MM.1S (cell line): ENCODE data around the gene PCSK9.

Experiments used
- DNase-seq: peaks from one replicate; pipeline ENCODE4 v3.0.0-alpha.2; 2015
- H2AFZ ChIP-seq: fragments of 300-600 bp; sonication (generic); 2 replicates; pipeline ENCODE4 v1.6.0; 2016; ENCODE audit warnings: antibody characterized with exemption, low read length
- H3F3A ChIP-seq: fragments of 300-600 bp; sonication (generic); 2 replicates; pipeline ENCODE4 v1.6.1; 2016; ENCODE audit warnings: mild to moderate bottlenecking, antibody characterized with exemption, low read length, moderate library complexity, mixed read lengths; ENCODE audit not compliant: insufficient read depth
- H3K27ac ChIP-seq: fragments of 300-600 bp; sonication (generic); 2 replicates; pipeline ENCODE4 v1.5.1; 2016; ENCODE audit warnings: mild to moderate bottlenecking, low read length
- H3K27me3 ChIP-seq: fragments of 300-600 bp; sonication (generic); replicated peaks from 2 replicates; pipeline ENCODE4 v1.6.0; 2016; ENCODE audit warnings: low read length; ENCODE audit not compliant: insufficient read depth
- H3K36me3 ChIP-seq: fragments of 300-600 bp; sonication (generic); replicated peaks from 2 replicates; pipeline ENCODE4 v1.6.1; 2016; ENCODE audit warnings: mild to moderate bottlenecking, low read length, mixed read lengths; ENCODE audit not compliant: insufficient read depth
- H3K4me1 ChIP-seq: fragments of 300-600 bp; sonication (generic); 2 replicates; pipeline ENCODE4 v1.6.1; 2016; ENCODE audit warnings: low read length, mixed read lengths
- H3K4me2 ChIP-seq: fragments of 300-600 bp; sonication (generic); 2 replicates; pipeline ENCODE4 v1.6.0; 2016; ENCODE audit warnings: low read depth, low read length
- H3K4me3 ChIP-seq: fragments of 300-600 bp; sonication (generic); 2 replicates; pipeline ENCODE4 v1.5.1; 2016; ENCODE audit warnings: low read length, mixed read lengths
- H3K79me2 ChIP-seq: fragments of 300-600 bp; sonication (generic); 2 replicates; pipeline ENCODE4 v1.6.1; 2016; ENCODE audit warnings: mixed run types, low read length, mixed read lengths
- H3K9ac ChIP-seq: fragments of 300-600 bp; sonication (generic); 2 replicates; pipeline ENCODE4 v1.6.1; 2016; ENCODE audit warnings: low read length, mixed read lengths
- H3K9me2 ChIP-seq: fragments of 300-600 bp; sonication (generic); replicated peaks from 2 replicates; pipeline ENCODE4 v1.6.1; 2016; ENCODE audit warnings: mild to moderate bottlenecking, low read length, mixed read lengths; ENCODE audit not compliant: insufficient read depth
- H3K9me3 ChIP-seq: fragments of 300-600 bp; sonication (generic); replicated peaks from 2 replicates; pipeline ENCODE4 v1.6.1; 2016; ENCODE audit warnings: mild to moderate bottlenecking, low read length, mixed read lengths; ENCODE audit not compliant: insufficient read depth
- H4K20me1 ChIP-seq: fragments of 300-600 bp; sonication (generic); 2 replicates; pipeline ENCODE4 v1.6.1; 2016; ENCODE audit warnings: mild to moderate bottlenecking, low read length, moderate library complexity, mixed read lengths; ENCODE audit not compliant: insufficient read depth
- EZH2 ChIP-seq: fragments of 300-600 bp; sonication (generic); optimal IDR thresholded peaks from 2 replicates; pipeline ENCODE3; 2017; ENCODE audit warnings: low read depth, mild to moderate bottlenecking, antibody characterized with exemption, low read length, mixed read lengths
- EZH2phosphoT487 ChIP-seq: fragments of 300-600 bp; sonication (generic); IDR thresholded peaks from 2 replicates; pipeline ENCODE4 v1.6.1; 2018; ENCODE audit warnings: antibody characterized with exemption, low read length
- TF ChIP-seq, protein P1 (sequence below): fragments of 300-600 bp; sonication (generic); IDR thresholded peaks from 2 replicates; pipeline ENCODE4 v1.5.1; 2016; ENCODE audit warnings: antibody characterized with exemption, low read length, mixed read lengths

Gene PCSK9

DNA sequence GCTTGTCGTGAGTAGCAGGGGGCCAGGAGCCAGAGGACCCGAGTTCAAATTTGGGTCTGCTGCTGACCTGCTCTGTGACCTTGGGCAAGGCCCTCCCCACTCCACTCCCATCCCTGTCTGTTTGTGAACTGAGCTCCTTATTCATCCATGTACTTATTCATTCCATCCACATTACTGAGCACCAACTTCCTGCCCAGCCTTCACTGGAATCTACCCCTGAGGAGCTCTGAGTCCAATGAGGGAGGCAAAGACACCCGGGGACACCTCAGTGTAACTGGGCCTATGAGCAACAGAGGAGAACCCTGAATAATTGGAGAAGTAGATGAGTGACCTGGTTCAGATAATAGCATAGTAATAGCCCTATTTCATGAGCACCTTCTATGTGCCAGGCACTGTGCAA lies 31.7 kb upstream of the PCSK9 start:
- Histone ChIP-seq H3K9ac (no peak overlapping the region), H3K9me3 (no peaks in the 10 kb centered on the region), H2AFZ (no peak overlapping the region), H3F3A (no peaks in the 10 kb centered on the region), H3K9me2 (no peaks in the 10 kb centered on the region), H3K79me2 (no peaks in the 10 kb centered on the region), H3K4me2 (no peak overlapping the region), H3K36me3 (no peaks in the 10 kb centered on the region), H3K27ac (no peak overlapping the region), H4K20me1 (no peaks in the 10 kb centered on the region), H3K4me1 (no peaks in the 10 kb centered on the region), H3K27me3 (no peaks in the 10 kb centered on the region), H3K4me3 (no peak overlapping the region)
- DNase-seq = no peak
- TF ChIP-seq EZH2phosphoT487 (no peak), EZH2 (no peak)
- TF ChIP-seq, protein P1, sequence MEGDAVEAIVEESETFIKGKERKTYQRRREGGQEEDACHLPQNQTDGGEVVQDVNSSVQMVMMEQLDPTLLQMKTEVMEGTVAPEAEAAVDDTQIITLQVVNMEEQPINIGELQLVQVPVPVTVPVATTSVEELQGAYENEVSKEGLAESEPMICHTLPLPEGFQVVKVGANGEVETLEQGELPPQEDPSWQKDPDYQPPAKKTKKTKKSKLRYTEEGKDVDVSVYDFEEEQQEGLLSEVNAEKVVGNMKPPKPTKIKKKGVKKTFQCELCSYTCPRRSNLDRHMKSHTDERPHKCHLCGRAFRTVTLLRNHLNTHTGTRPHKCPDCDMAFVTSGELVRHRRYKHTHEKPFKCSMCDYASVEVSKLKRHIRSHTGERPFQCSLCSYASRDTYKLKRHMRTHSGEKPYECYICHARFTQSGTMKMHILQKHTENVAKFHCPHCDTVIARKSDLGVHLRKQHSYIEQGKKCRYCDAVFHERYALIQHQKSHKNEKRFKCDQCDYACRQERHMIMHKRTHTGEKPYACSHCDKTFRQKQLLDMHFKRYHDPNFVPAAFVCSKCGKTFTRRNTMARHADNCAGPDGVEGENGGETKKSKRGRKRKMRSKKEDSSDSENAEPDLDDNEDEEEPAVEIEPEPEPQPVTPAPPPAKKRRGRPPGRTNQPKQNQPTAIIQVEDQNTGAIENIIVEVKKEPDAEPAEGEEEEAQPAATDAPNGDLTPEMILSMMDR = no peak

DNA sequence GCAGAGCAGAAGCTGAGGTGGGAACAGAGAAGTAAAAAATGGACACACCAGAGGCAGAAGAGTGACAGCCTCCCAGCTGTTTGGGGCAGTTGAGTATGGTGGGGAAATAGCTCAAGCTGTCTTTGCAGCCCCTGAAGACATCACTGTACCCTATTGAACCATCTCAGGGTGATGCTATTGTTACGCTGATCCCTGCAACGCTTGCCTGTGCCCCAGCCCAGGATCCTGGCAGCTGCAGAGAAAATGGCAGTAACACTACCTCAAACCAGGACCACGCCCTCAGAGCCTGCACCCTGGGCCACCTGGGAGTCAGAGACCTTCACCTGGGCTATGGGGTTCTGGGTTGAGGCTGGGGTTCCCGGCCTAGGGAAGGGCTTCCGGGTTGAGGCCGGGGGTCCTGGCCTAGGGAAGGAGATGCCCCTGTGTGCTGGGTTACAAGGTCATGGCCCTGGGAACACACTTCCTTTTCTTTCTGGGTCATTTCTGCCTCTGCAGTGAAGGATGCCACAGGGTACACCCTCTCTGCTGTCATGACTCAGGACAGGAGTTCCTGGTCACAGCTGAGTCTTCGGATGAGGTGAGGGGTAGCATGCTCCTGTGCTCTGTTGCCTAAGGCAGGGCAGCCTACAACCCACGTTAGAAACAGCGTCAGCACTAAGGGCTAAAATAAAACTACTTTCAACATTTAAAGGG lies 29.0 kb upstream of the PCSK9 start:
- Histone ChIP-seq H3K9me3 (no peaks in the 10 kb centered on the region), H3K4me1 (no peaks in the 10 kb centered on the region)

DNA sequence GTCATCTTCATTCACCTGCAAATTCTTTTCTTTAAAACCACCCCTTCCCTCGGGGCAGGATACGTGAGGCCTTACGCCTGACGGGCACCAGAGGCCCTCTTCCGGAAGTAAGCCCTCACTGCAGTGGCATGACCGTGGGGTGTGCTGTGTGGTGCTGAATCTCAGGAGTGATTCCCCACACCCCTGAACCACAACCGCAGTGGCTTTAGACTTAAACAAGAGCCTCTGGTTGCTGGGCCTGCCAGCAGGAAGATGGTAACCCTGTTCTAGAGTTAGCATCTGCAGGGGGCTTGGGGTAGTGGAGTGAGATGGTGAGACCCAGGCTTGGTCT lies 28.5 kb upstream of the PCSK9 start:
- Histone ChIP-seq H3K9me3 (no peaks in the 10 kb centered on the region), H3K9ac (no peak overlapping the region)

More for the DNA sequence above, 29.0 kb upstream of the PCSK9 start:
- TF ChIP-seq EZH2phosphoT487 (no peak), EZH2 (no peak)
- TF ChIP-seq, protein P1 = no peak
- Histone ChIP-seq H3K4me3 (no peak overlapping the region), H3K36me3 (no peaks in the 10 kb centered on the region), H4K20me1 (no peaks in the 10 kb centered on the region), H3K27ac (no peak overlapping the region), H3K27me3 (no peaks in the 10 kb centered on the region), H3F3A (no peaks in the 10 kb centered on the region), H2AFZ (no peak overlapping the region), H3K9ac (no peak overlapping the region), H3K4me2 (no peak overlapping the region), H3K79me2 (no peaks in the 10 kb centered on the region), H3K9me2 (no peaks in the 10 kb centered on the region)
- DNase-seq = no peak

More for the DNA sequence above, 28.5 kb upstream of the PCSK9 start:
- H3K79me2 ChIP-seq = no peaks in the 10 kb centered on the region
- no peak overlapping the region for H3K4me3 ChIP-seq
- H3K36me3 ChIP-seq = no peaks in the 10 kb centered on the region
- H3K4me2 ChIP-seq = no peak overlapping the region
- no peaks in the 10 kb centered on the region for H3K27me3 ChIP-seq
- H3F3A ChIP-seq = no peaks in the 10 kb centered on the region
- no peaks in the 10 kb centered on the region for H4K20me1 ChIP-seq
- no peak overlapping the region for H2AFZ ChIP-seq
- H3K27ac ChIP-seq = no peak overlapping the region
- TF ChIP-seq, protein P1 = no peak
- no peak for TF ChIP-seq EZH2
- no peak for TF ChIP-seq EZH2phosphoT487
- H3K4me1 ChIP-seq = no peaks in the 10 kb centered on the region
- DNase-seq = no peak
- no peaks in the 10 kb centered on the region for H3K9me2 ChIP-seq
